ENCODE results near the gene IL24. TPM values are rescaled to one million over a fixed set of nuclear protein-coding genes. Genes with fewer than 3 reads are reported as not detected.
A peak's percentile ranks its signal among the peaks of the same experiment; 100 is the strongest.

Gene IL24
- polyA plus RNA-seq, 1 donor from 2014 or later = 43.5 TPM

- no peaks in the 10 kb centered on the region for H3K9me3 Mint-ChIP-seq
- no peaks in the 10 kb centered on the region for H3K27me3 Mint-ChIP-seq
- peaks cover 11 to 12% (median 11%) of the 10 kb centered on the region in 3 donors for H3K4me1 Mint-ChIP-seq
- H3K4me3 Mint-ChIP-seq = no peak overlapping the region
- no peaks in the 10 kb centered on the region for H3K36me3 Mint-ChIP-seq
- H3K27ac Mint-ChIP-seq = no peak overlapping the region
Observed at GRCh38 chr1:206937425-206937824, 40.2 kb downstream of the IL24 start.

- Mint-ChIP-seq H3K4me1 (no peaks in the 10 kb centered on the region), H3K4me3 (peak overlapping the region in 1 of 4 donors; percentile 18), H3K27me3 (no peaks in the 10 kb centered on the region), H3K9me3 (no peaks in the 10 kb centered on the region), H3K36me3 (no peaks in the 10 kb centered on the region), H3K27ac (no peak overlapping the region)
Observed at GRCh38 chr1:206939131-206939530, 41.9 kb downstream of the IL24 start.

GRCh38 chr1:206939841-206940587, 42.8 kb downstream of the IL24 start:
- H3K27ac Mint-ChIP-seq = no peak overlapping the region
- no peak overlapping the region for H3K4me3 Mint-ChIP-seq
- no peaks in the 10 kb centered on the region for H3K9me3 Mint-ChIP-seq
- H3K27me3 Mint-ChIP-seq = no peaks in the 10 kb centered on the region
- no peaks in the 10 kb centered on the region for H3K36me3 Mint-ChIP-seq
- H3K4me1 Mint-ChIP-seq = peaks cover 0 to 2% (median 0%) of the 10 kb centered on the region in 3 donors

DNA sequence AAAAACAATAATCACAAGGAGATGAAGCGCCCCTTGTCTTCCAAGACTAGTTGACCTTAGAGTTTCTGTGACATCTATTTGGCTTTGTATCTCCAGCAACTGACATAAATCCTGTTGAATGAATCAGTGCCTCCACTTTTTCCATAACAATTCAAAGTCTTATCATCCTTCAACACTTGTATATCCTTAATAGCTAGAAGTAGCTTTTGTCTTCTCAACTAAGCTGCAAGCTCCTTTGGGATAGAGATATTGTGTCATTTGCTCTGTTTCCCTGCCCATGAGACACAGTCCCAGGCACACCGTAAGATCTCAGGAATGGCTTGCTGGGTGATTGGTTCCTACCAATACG, 43.3 kb downstream of the IL24 start:
- Mint-ChIP-seq H3K4me1 (peaks cover 0 to 2% (median 0%) of the 10 kb centered on the region in 3 donors), H3K36me3 (no peaks in the 10 kb centered on the region), H3K27me3 (peaks cover 2% of the 10 kb centered on the region), H3K9me3 (no peaks in the 10 kb centered on the region), H3K4me3 (no peak overlapping the region), H3K27ac (no peak overlapping the region)

DNA sequence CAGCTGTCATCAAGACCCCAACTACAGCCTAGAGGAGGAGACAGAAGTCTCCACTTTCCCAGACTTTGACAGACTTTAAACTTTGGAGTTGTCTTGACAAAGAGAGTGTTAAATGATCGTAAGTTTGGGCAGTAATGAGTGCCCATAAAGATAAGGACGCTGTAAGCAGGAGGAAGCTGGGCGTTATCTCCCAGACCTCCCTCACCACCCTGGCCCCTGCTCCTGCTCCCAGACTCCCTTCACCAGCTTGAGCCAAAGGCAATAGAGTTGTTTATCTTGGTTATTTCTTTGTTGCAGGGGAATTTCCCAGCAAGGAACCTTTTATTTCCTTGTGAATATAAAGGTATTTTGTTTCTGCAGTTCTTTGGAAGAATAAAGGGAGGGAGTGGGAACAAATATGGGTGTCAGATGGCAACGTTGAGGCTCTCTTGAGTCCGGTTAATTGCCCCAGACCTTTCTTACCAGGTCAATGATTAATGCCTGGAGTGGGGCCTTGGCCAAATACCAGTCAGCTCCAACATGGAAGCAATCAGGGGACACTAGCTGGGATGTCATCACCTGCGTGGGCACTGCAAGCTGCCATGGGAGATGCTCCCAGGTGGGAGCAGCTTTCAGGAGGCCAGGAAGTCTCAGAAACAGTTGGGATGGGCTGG, 44.6 kb downstream of the IL24 start:
- no peaks in the 10 kb centered on the region for H3K9me3 Mint-ChIP-seq

DNA sequence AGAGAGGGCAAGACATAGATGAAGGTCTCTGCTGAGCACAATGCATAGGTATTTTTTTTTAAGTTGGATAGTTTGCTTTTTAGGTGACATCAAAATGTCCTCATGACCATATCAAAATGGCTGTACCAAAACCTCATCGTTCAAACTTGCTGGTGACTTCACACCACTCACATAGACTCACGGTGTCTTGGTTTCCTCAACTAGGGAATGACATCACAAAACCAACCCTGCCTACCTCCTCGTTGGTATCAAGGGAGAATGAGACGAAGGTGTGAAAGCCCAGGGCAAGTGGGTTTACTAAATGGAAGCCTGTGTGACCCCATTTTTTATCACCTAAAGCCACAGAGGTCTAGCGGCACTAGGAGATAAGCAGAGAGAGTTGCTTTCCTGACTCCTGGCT, 47.5 kb downstream of the IL24 start:
- H3K4me3 Mint-ChIP-seq = no peak overlapping the region
- no peaks in the 10 kb centered on the region for H3K9me3 Mint-ChIP-seq
- H3K36me3 Mint-ChIP-seq = no peaks in the 10 kb centered on the region
- no peak overlapping the region for H3K27ac Mint-ChIP-seq
- peaks cover 2% of the 10 kb centered on the region for H3K27me3 Mint-ChIP-seq
- H3K4me1 Mint-ChIP-seq = peaks cover 0 to 2% (median 0%) of the 10 kb centered on the region in 3 donors

More for the DNA sequence above, 44.6 kb downstream of the IL24 start:
- Mint-ChIP-seq H3K27me3 (peaks cover 2% of the 10 kb centered on the region), H3K4me3 (no peak overlapping the region), H3K27ac (no peak overlapping the region), H3K36me3 (no peaks in the 10 kb centered on the region), H3K4me1 (peaks cover 0 to 2% (median 0%) of the 10 kb centered on the region in 3 donors)

- no peak overlapping the region for H3K4me3 Mint-ChIP-seq
- H3K4me1 Mint-ChIP-seq = peaks cover 0 to 2% (median 0%) of the 10 kb centered on the region in 3 donors
- H3K9me3 Mint-ChIP-seq = no peaks in the 10 kb centered on the region
- no peaks in the 10 kb centered on the region for H3K36me3 Mint-ChIP-seq
- H3K27me3 Mint-ChIP-seq = peaks cover 2% of the 10 kb centered on the region
- H3K27ac Mint-ChIP-seq = no peak overlapping the region
Observed at GRCh38 chr1:206945779-206946178, 48.5 kb downstream of the IL24 start.

DNA sequence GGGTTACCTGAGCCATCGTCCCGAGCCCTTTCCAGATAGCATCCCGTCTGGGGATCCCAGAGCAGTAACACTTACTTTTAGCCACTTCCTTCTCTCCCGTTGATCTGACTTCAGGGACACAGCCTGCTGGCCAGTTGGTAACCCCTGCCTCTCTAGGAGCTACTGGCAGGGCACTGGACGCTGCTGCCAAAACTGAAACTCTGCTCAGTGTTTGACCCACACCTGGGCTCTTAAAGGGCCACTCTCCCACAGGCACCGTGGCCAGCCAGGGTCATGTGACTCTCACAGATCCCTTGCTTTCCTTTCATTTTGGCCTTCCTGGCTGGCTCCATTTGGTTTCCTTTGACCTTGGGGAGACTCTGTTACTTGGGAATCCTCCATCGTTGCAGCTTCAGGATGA, 49.0 kb downstream of the IL24 start, which contains the start of gene PIGR:
Gene PIGR (minus strand): TSS at position 206 of the 400 bp plus-strand sequence. CDS start 5,935 bp downstream, outside the sequence.
- Mint-ChIP-seq H3K27me3 (peaks cover 2% of the 10 kb centered on the region), H3K4me3 (peak within 1 kb of the TSS in 1 of 4 donors; percentile 65), H3K36me3 (no peaks in the 10 kb centered on the region), H3K4me1 (peaks cover 0 to 2% (median 0%) of the 10 kb centered on the region in 3 donors), H3K27ac (no peak within 1 kb of the TSS), H3K9me3 (no peaks in the 10 kb centered on the region)

- Mint-ChIP-seq H3K9me3 (no peaks in the 10 kb centered on the region), H3K27ac (no peak overlapping the region), H3K4me1 (peaks cover 4 to 7% (median 6%) of the 10 kb centered on the region in 3 donors), H3K4me3 (no peak overlapping the region), H3K36me3 (no peaks in the 10 kb centered on the region), H3K27me3 (peaks cover 2% of the 10 kb centered on the region)
Observed at GRCh38 chr1:206947255-206947654, 50.0 kb downstream of the IL24 start.

DNA sequence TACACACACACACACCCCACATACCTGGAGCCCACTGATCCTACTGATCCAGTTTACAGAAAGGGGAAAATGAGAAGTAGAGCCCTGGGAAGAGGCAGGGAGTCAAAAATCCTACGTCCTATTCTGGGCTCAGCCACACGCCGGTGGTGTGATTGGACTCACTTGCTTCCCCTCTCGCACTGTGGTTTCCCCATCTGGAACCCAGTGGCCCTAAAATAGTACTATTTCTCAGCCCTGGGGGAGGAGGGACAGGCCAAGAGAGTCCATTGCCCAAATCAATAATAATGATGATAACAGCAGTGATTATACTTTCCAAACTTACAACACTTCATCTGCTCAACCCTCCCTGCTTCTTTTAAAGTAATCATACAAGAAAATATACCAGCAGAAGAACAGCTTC, 52.0 kb downstream of the IL24 start:
- no peaks in the 10 kb centered on the region for H3K9me3 Mint-ChIP-seq
- H3K4me1 Mint-ChIP-seq = peaks cover 5 to 11% (median 8%) of the 10 kb centered on the region in 3 donors
- H3K4me3 Mint-ChIP-seq = no peak overlapping the region
- H3K27me3 Mint-ChIP-seq = peaks cover 2% of the 10 kb centered on the region
- H3K36me3 Mint-ChIP-seq = no peaks in the 10 kb centered on the region
- H3K27ac Mint-ChIP-seq = no peak overlapping the region

- no peak overlapping the region for H3K4me3 Mint-ChIP-seq
- no peaks in the 10 kb centered on the region for H3K9me3 Mint-ChIP-seq
- H3K4me1 Mint-ChIP-seq = peaks cover 5 to 11% (median 7%) of the 10 kb centered on the region in 3 donors
- no peaks in the 10 kb centered on the region for H3K36me3 Mint-ChIP-seq
- peaks cover 2% of the 10 kb centered on the region for H3K27me3 Mint-ChIP-seq
- H3K27ac Mint-ChIP-seq = peak overlapping the region in 1 of 3 donors; percentile 26
Observed at GRCh38 chr1:206949641-206950040, 52.4 kb downstream of the IL24 start.

- H3K36me3 Mint-ChIP-seq = peaks cover 2% of the 10 kb centered on the region
- no peaks in the 10 kb centered on the region for H3K9me3 Mint-ChIP-seq
- no peak overlapping the region for H3K4me3 Mint-ChIP-seq
- peak overlapping the region in 1 of 3 donors; percentile 17 for H3K27ac Mint-ChIP-seq
- H3K27me3 Mint-ChIP-seq = no peaks in the 10 kb centered on the region
- peaks cover 7 to 16% (median 11%) of the 10 kb centered on the region in 3 donors for H3K4me1 Mint-ChIP-seq
Observed at GRCh38 chr1:206951318-206952100, 54.3 kb downstream of the IL24 start.

DNA sequence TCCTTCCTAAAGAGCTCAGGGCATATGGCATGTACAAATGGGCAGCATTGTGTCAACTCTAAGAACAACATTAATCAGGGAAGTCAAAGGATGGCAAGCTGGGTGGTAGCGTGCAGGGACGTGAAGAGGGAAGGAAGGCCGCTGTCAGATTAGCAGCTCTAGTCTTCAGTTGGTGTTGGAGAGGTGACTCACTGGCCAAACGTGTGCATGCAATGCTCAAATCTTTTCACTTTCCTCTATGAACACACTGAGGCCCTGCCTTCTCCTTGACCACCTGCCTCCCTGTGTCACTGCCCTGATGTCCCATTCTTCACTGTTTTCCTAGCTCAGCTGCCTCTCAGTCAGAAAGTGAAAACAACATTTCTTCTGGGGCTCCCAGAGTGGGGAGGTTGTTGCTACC, 54.9 kb downstream of the IL24 start:
- Mint-ChIP-seq H3K27me3 (no peaks in the 10 kb centered on the region), H3K4me1 (peaks cover 7 to 16% (median 11%) of the 10 kb centered on the region in 3 donors), H3K4me3 (no peak overlapping the region), H3K9me3 (no peaks in the 10 kb centered on the region), H3K27ac (peak overlapping the region in 1 of 3 donors; percentile 17), H3K36me3 (peaks cover 2% of the 10 kb centered on the region)

DNA sequence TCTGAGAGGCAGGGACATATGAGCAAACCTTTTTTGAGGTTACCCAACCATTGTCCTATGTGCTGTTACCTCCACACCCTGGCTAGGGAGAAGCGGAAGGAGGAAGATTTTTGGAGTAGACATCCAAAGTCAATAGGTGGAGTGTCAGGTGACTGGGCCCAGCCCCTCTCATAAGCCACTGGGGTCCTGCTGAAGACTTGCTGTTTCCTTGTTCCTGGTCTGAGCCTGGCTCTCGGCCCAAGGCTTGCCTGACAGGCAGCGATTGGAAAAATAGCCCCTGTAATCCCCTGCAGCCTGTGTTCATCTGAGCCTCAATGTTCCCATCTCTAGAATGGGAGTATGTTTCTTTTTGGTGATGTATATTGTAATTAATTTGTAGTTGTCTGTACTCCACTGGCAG, 55.9 kb downstream of the IL24 start:
- Mint-ChIP-seq H3K36me3 (peaks cover 2% of the 10 kb centered on the region), H3K27ac (no peak overlapping the region), H3K4me3 (no peak overlapping the region), H3K27me3 (no peaks in the 10 kb centered on the region), H3K4me1 (peaks cover 7 to 16% (median 11%) of the 10 kb centered on the region in 3 donors), H3K9me3 (no peaks in the 10 kb centered on the region)

- peaks cover 2% of the 10 kb centered on the region for H3K36me3 Mint-ChIP-seq
- no peaks in the 10 kb centered on the region for H3K27me3 Mint-ChIP-seq
- peaks cover 7 to 16% (median 11%) of the 10 kb centered on the region in 3 donors for H3K4me1 Mint-ChIP-seq
- H3K9me3 Mint-ChIP-seq = no peaks in the 10 kb centered on the region
- H3K27ac Mint-ChIP-seq = no peak overlapping the region
- H3K4me3 Mint-ChIP-seq = no peak overlapping the region
Observed at GRCh38 chr1:206953626-206954025, 56.4 kb downstream of the IL24 start.

Measured in IgD-negative memory B cell (primary cell).